ENCODE measurements around the gene FAM111B. TPM values are rescaled to one million over a fixed set of nuclear protein-coding genes. Genes with fewer than 3 reads are reported as not detected.
A peak's percentile ranks its signal among the peaks of the same experiment; 100 is the strongest.
"Not testable (repeated sequence)": the region's sequence is repeated elsewhere in the genome, so short reads cannot be mapped to it uniquely, and the experiment has no call there.

The FAM111B gene
- total RNA-seq, 1 experiment from 2014 or later = 49.3 TPM

GRCh38 chr11:59097113-59097708 is 9.8 kb upstream of the FAM111B start:
- no TSS peak for BruUV-seq (replicated peaks)
- intact Hi-C loops (cut with micrococcal nuclease; ENCODE audit: unreplicated experiment) = loop anchor here (1.0 kb wide), 4 partner anchors 9 to 61 kb away; no protein-coding TSS in a partner anchor
- CTCF ChIA-PET = interaction anchor here (1.3 kb wide), 1 partner anchor 61 kb away, joined by 7 read pairs; no protein-coding TSS in a partner anchor

GRCh38 chr11:59097938-59098337 is 9.1 kb upstream of the FAM111B start:
- H3K27me3 Mint-ChIP-seq (ENCODE audit: insufficient read depth, unreplicated experiment); BruUV-seq (replicated peaks); H3K9me3 ChIP-seq; H3K4me1 ChIP-seq; DNase-seq; H3K36me3 Mint-ChIP-seq (ENCODE audit: insufficient read depth, unreplicated experiment); H3K4me3 ChIP-seq (ENCODE audit: low read depth, low read length); H3K9me3 Mint-ChIP-seq (ENCODE audit: unreplicated experiment); H3K27me3 ChIP-seq (replicated peaks; ENCODE audit: control insufficient read depth, insufficient read depth, low read length); H3K4me1 Mint-ChIP-seq (ENCODE audit: low read depth, unreplicated experiment); H3K4me3 Mint-ChIP-seq (ENCODE audit: unreplicated experiment); H3K27ac Mint-ChIP-seq (ENCODE audit: unreplicated experiment); H3K36me3 ChIP-seq (ENCODE audit: control insufficient read depth, insufficient read depth, low read length): not testable (repeated sequence)
- ChIA-PET CTCF (interaction anchor here (1.3 kb wide), 1 partner anchor 60 kb away, joined by 7 read pairs; no protein-coding TSS in a partner anchor), POLR2A (interaction anchor here (0.7 kb wide), 1 partner anchor 60 kb away, joined by 3 read pairs; no protein-coding TSS in a partner anchor)
- intact Hi-C loops (cut with micrococcal nuclease; ENCODE audit: unreplicated experiment) = loop anchor here (1.0 kb wide), 4 partner anchors 8 to 60 kb away; no protein-coding TSS in a partner anchor

More at GRCh38 chr11:59097113-59097708, 9.8 kb upstream of the FAM111B start:
- no peak overlapping the region for H3K4me3 ChIP-seq (ENCODE audit: low read depth, low read length)
- H3K36me3 Mint-ChIP-seq (ENCODE audit: insufficient read depth, unreplicated experiment) = no peaks in the 10 kb centered on the region
- H3K27ac Mint-ChIP-seq (ENCODE audit: unreplicated experiment) = no peak overlapping the region
- H3K4me1 Mint-ChIP-seq (ENCODE audit: low read depth, unreplicated experiment) = no peaks in the 10 kb centered on the region
- POLR2A ChIA-PET = interaction anchor here (0.7 kb wide), 1 partner anchor 61 kb away, joined by 3 read pairs; no protein-coding TSS in a partner anchor
- DNase-seq = peak; percentile 64 to 79
- H3K9me3 ChIP-seq = no peaks in the 10 kb centered on the region
- no peaks in the 10 kb centered on the region for H3K36me3 ChIP-seq (ENCODE audit: control insufficient read depth, insufficient read depth, low read length)
- H3K4me1 ChIP-seq = no peaks in the 10 kb centered on the region
- TF ChIP-seq CTCF (IDR thresholded peaks at IDR 0.05; ENCODE audit: insufficient read depth in 1 of 2, low read depth in 1 of 2, low read length in 1 of 2, severe bottlenecking in 1 of 2, unreplicated experiment in 1 of 2) = peak; percentile 79 to 82
- H3K27me3 ChIP-seq (replicated peaks; ENCODE audit: control insufficient read depth, insufficient read depth, low read length) = no peaks in the 10 kb centered on the region
- H3K4me3 Mint-ChIP-seq (ENCODE audit: unreplicated experiment) = no peak overlapping the region
- H3K27me3 Mint-ChIP-seq (ENCODE audit: insufficient read depth, unreplicated experiment) = peaks cover 10% of the 10 kb centered on the region
- H3K9me3 Mint-ChIP-seq (ENCODE audit: unreplicated experiment) = peaks cover 7% of the 10 kb centered on the region

DNA sequence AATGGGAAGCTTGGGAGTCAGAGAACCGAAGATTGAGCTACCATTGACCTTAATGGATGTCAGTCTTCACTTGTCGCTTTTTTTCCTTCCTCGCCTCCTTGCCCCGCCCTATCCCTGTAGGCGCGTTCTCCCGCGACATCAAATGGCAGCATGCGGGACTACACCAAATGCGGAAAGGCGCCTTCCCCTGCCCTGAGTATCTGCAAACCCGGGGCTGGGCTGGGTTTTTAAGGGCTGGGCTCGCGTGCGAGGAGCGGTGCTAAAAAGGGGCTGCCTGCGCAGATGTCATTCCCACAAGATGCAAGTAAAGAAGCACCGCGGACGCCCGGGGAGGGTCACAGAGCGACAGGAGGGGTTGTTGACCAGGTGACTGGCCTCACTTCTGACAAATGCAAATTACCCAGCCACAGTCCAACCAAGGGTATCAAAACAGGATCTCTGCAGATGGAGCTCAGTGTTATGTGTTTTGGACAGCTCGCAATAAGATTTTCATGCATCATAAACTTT is 4.7 kb upstream of the FAM111B start:
- no peak overlapping the region for H3K4me3 ChIP-seq (ENCODE audit: low read depth, low read length)
- Mint-ChIP-seq H3K27ac (ENCODE audit: unreplicated experiment) (no peak overlapping the region), H3K9me3 (ENCODE audit: unreplicated experiment) (peaks cover 7% of the 10 kb centered on the region), H3K27me3 (ENCODE audit: insufficient read depth, unreplicated experiment) (peaks cover 7% of the 10 kb centered on the region), H3K4me1 (ENCODE audit: low read depth, unreplicated experiment) (peaks cover 14% of the 10 kb centered on the region), H3K36me3 (ENCODE audit: insufficient read depth, unreplicated experiment) (peaks cover 14% of the 10 kb centered on the region), H3K4me3 (ENCODE audit: unreplicated experiment) (no peak overlapping the region)
- no peaks in the 10 kb centered on the region for H3K36me3 ChIP-seq (ENCODE audit: control insufficient read depth, insufficient read depth, low read length)
- BruUV-seq (replicated peaks) = no TSS peak
- DNase-seq = no peak
- ChIA-PET POLR2A (no interaction called here), CTCF (no interaction called here)
- intact Hi-C loops (cut with micrococcal nuclease; ENCODE audit: unreplicated experiment) = no loop called here
- H3K9me3 ChIP-seq = no peaks in the 10 kb centered on the region
- TF ChIP-seq CTCF (IDR thresholded peaks at IDR 0.05; ENCODE audit: insufficient read depth in 1 of 2, low read depth in 1 of 2, low read length in 1 of 2, severe bottlenecking in 1 of 2, unreplicated experiment in 1 of 2) = no peak
- H3K4me1 ChIP-seq = no peaks in the 10 kb centered on the region
- no peaks in the 10 kb centered on the region for H3K27me3 ChIP-seq (replicated peaks; ENCODE audit: control insufficient read depth, insufficient read depth, low read length)

DNA sequence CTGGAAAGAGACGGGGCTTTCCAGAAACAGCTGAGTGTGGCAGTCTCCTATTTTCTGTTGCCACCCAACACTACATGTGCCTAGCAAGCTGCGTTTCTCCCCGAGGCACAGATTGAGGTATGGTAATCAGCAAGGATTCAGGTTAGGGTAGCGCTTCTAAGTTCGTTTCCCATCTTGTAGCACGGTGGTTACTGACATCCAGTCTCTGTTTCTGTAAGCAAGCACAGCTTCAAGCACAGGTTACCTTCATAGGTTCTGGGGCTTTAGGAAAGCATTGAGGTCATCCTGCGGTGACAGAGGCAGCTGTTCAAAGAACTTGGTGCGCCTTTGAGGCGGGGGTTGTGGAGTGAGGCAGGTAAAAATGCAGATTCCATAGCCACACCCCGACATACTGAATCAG is 684 bp downstream of the FAM111B start:
- H3K9me3 ChIP-seq; BruUV-seq (replicated peaks); H3K27me3 ChIP-seq (replicated peaks; ENCODE audit: control insufficient read depth, insufficient read depth, low read length); H3K9me3 Mint-ChIP-seq (ENCODE audit: unreplicated experiment); H3K27me3 Mint-ChIP-seq (ENCODE audit: insufficient read depth, unreplicated experiment); H3K36me3 ChIP-seq (ENCODE audit: control insufficient read depth, insufficient read depth, low read length): not testable (repeated sequence)
- ChIA-PET POLR2A (interaction anchor here (0.7 to 2.3 kb wide), 4 partner anchors 34 to 67 kb away, joined by 3 to 13 read pairs (median 7); partner anchors contain the start of gene FAM111A), CTCF (interaction anchor here (2.0 to 3.4 kb wide), 2 partner anchors 51 to 67 kb away, joined by 10 to 28 read pairs; no protein-coding TSS in a partner anchor)
- Mint-ChIP-seq H3K4me1 (ENCODE audit: low read depth, unreplicated experiment) (peaks cover 56% of the 10 kb centered on the region), H3K27ac (ENCODE audit: unreplicated experiment) (peak overlapping the region; percentile 97), H3K4me3 (ENCODE audit: unreplicated experiment) (peak overlapping the region; percentile 99), H3K36me3 (ENCODE audit: insufficient read depth, unreplicated experiment) (peaks cover 66% of the 10 kb centered on the region)
- H3K4me3 ChIP-seq (ENCODE audit: low read depth, low read length) = peak overlapping the region; percentile 46
- intact Hi-C loops (cut with micrococcal nuclease; ENCODE audit: unreplicated experiment) = loop anchor here (1.0 to 2.0 kb wide), 3 partner anchors 35 to 529 kb away; partner anchors contain the start of genes FAM111A and ZFP91
- DNase-seq = peak; percentile 38 to 47
- peaks cover 21% of the 10 kb centered on the region for H3K4me1 ChIP-seq

Data from Caco-2 (cell line).